ENCODE measurements around the gene IL5RA. TPM values are rescaled to one million over a fixed set of nuclear protein-coding genes. Genes with fewer than 3 reads are reported as not detected.

The IL5RA gene
- total RNA-seq, 1 experiment from 2014 or later = not detected

- Histone ChIP-seq H3K9me3 (ENCODE audit: control insufficient read depth, insufficient read depth, low read depth, low read length) (no peaks in the 10 kb centered on the region), H3K4me3 (ENCODE audit: low read depth in 2 of 2, low read length in 2 of 2) (no peak overlapping the region), H3K27ac (ENCODE audit: low read length) (no peak overlapping the region), H3K4me1 (ENCODE audit: control insufficient read depth, insufficient read depth, low read length) (no peaks in the 10 kb centered on the region), H3K36me3 (ENCODE audit: control insufficient read depth, insufficient read depth, low read length) (no peaks in the 10 kb centered on the region), H3K27me3 (ENCODE audit: control insufficient read depth, insufficient read depth, low read length) (no peaks in the 10 kb centered on the region)
- ATAC-seq (no peak), DNase-seq (ENCODE audit: low read depth, low spot score) (no peak)
- no TSS peak for BruUV-seq (replicated peaks)
- ChIA-PET CTCF (no interaction called here), POLR2A (no interaction called here)
- intact Hi-C loops (cut with micrococcal nuclease; ENCODE audit: unreplicated experiment) = no loop called here
- TF ChIP-seq REST (IDR thresholded peaks at IDR 0.05; ENCODE audit: insufficient read depth in 1 of 2, low read depth in 2 of 2, low read length in 1 of 2) = no peak
- no peak for TF ChIP-seq SIN3A (IDR thresholded peaks at IDR 0.05; ENCODE audit: borderline replicate concordance, insufficient read depth, low read depth, low read length)
- TF ChIP-seq TCF7L2 (IDR thresholded peaks at IDR 0.05; ENCODE audit: low read depth, low read length) = no peak
- no peak for TF ChIP-seq POLR2AphosphoS5 (IDR thresholded peaks at IDR 0.05; ENCODE audit: low read depth, low read length)
- TF ChIP-seq CTCF (IDR thresholded peaks at IDR 0.05) = no peak
- in situ Hi-C loops (cut with HindIII; ENCODE audit: low pct_unique_long_range_greater_than_20kb, low sequenced_read_pairs) = no loop called here
These were observed 35.5 kb downstream of the IL5RA start for GRCh38 chr3:3074551-3075257.

GRCh38 chr3:3071136-3071535 is 39.0 kb downstream of the IL5RA start:
- Histone ChIP-seq H3K4me3 (ENCODE audit: low read depth in 2 of 2, low read length in 2 of 2) (no peak overlapping the region), H3K27ac (ENCODE audit: low read length) (no peak overlapping the region), H3K9me3 (ENCODE audit: control insufficient read depth, insufficient read depth, low read depth, low read length) (no peaks in the 10 kb centered on the region), H3K27me3 (ENCODE audit: control insufficient read depth, insufficient read depth, low read length) (no peaks in the 10 kb centered on the region), H3K4me1 (ENCODE audit: control insufficient read depth, insufficient read depth, low read length) (no peaks in the 10 kb centered on the region), H3K36me3 (ENCODE audit: control insufficient read depth, insufficient read depth, low read length) (no peaks in the 10 kb centered on the region)
- CTCF ChIA-PET = no interaction called here
- in situ Hi-C loops (cut with HindIII; ENCODE audit: low pct_unique_long_range_greater_than_20kb, low sequenced_read_pairs) (no loop called here), intact Hi-C loops (cut with micrococcal nuclease; ENCODE audit: unreplicated experiment) (no loop called here)
- POLR2A ChIA-PET = no interaction called here
- no TSS peak for BruUV-seq (replicated peaks)
- DNase-seq (ENCODE audit: low read depth, low spot score) = no peak
- ATAC-seq = no peak
- TF ChIP-seq REST (IDR thresholded peaks at IDR 0.05; ENCODE audit: insufficient read depth in 1 of 2, low read depth in 2 of 2, low read length in 1 of 2) = no peak
- no peak for TF ChIP-seq TCF7L2 (IDR thresholded peaks at IDR 0.05; ENCODE audit: low read depth, low read length)
- TF ChIP-seq SIN3A (IDR thresholded peaks at IDR 0.05; ENCODE audit: borderline replicate concordance, insufficient read depth, low read depth, low read length) = no peak
- no peak for TF ChIP-seq CTCF (IDR thresholded peaks at IDR 0.05)
- no peak for TF ChIP-seq POLR2AphosphoS5 (IDR thresholded peaks at IDR 0.05; ENCODE audit: low read depth, low read length)

All from Panc1 (cell line).